Gastroesophageal sphincter (tissue), 4 donors: ENCODE measurements around the gene LSAMP. TPM values are rescaled to one million over a fixed set of nuclear protein-coding genes. Genes with fewer than 3 reads are reported as not detected.
"Not testable (repeated sequence)": the region's sequence is repeated elsewhere in the genome, so short reads cannot be mapped to it uniquely, and the experiment has no call there.

Experiments
- ATAC-seq: fragments of 150-250 bp; one replicate; pipeline ENCODE4 v1.9.1; 2016; ENCODE audit warnings: mild to moderate bottlenecking, moderate library complexity
- H3K27ac ChIP-seq, 4 donors: fragments of 200-600 bp; sonication (generic) in 3 of 4; 1 replicate in 3 of 4; 2 replicates in 1 of 4; pipeline ENCODE4 v1.5.1; 2016 to 2019
- H3K27me3 ChIP-seq: fragments of 200-600 bp; sonication (generic); one replicate; pipeline ENCODE4 v1.5.1; 2019
- H3K36me3 ChIP-seq, 2 donors: fragments of 200-600 bp; sonication (generic); one replicate each; pipeline ENCODE4 v1.5.1; 2019; ENCODE audit warnings: control low read depth in 1 of 2
- H3K4me1 ChIP-seq, 3 donors: fragments of 200-600 bp; sonication (generic); 1 replicate in 2 of 3; 2 replicates in 1 of 3; pipeline ENCODE4 v1.5.1; 2016 to 2019; ENCODE audit warnings: control low read depth in 2 of 3
- H3K4me3 ChIP-seq, 2 donors: fragments of 200-600 bp; sonication (generic); one replicate each; pipeline ENCODE4 v1.5.1; 2019; ENCODE audit warnings: mild to moderate bottlenecking in 1 of 2, moderate library complexity in 1 of 2
- H3K9me3 ChIP-seq, 3 donors: fragments of 200-600 bp; sonication (generic); one replicate each; pipeline ENCODE4 v1.5.1; 2017 to 2019; ENCODE audit warnings: control low read depth in 2 of 3
- EP300 ChIP-seq: sonication (generic); formaldehyde crosslinking; IDR thresholded peaks from one replicate; pipeline ENCODE4 v1.6.1; 2017; ENCODE audit warnings: antibody characterized with exemption, mild to moderate bottlenecking
- POLR2A ChIP-seq, 2 donors: fragments of 450-650 bp; IDR thresholded peaks; one replicate each; pipeline ENCODE4 v1.6.1; 2017; ENCODE audit warnings: antibody characterized with exemption in 2 of 2, mild to moderate bottlenecking in 2 of 2, moderate library complexity in 1 of 2
- POLR2AphosphoS5 ChIP-seq: sonication (generic); formaldehyde crosslinking; IDR thresholded peaks from one replicate; pipeline ENCODE4 v1.6.1; 2017; ENCODE audit warnings: antibody characterized with exemption
- WGBS, 2 donors: methylation state at CpG; one replicate each; pipeline ENCODE4 v1.1.5; 2018; ENCODE audit warnings: low coverage in 1 of 2; 5-methylcytosine and 5-hydroxymethylcytosine counted together
- total RNA-seq, 4 donors: library from RNA; depleted of rRNA; stranded (reverse); fragments of >200 nt; gene quantifications; one replicate each; pipeline ENCODE4 v1.1.0, GENCODE V29; 2016
- TF ChIP-seq, protein P1 (sequence below), 4 experiments: fragments of 200-600 bp in 2 of 4; fragments of 450-650 bp in 2 of 4; sonication (generic) in 1 of 4; IDR thresholded peaks; one replicate each; pipeline ENCODE4 v1.5.1; 2017 to 2019; ENCODE audit warnings: antibody characterized with exemption in 4 of 4, mild to moderate bottlenecking in 2 of 4, moderate library complexity in 2 of 4

The LSAMP gene
- total RNA-seq, 4 donors from 2014 or later, result 1.5 to 9.3 (median 3.6) TPM

DNA sequence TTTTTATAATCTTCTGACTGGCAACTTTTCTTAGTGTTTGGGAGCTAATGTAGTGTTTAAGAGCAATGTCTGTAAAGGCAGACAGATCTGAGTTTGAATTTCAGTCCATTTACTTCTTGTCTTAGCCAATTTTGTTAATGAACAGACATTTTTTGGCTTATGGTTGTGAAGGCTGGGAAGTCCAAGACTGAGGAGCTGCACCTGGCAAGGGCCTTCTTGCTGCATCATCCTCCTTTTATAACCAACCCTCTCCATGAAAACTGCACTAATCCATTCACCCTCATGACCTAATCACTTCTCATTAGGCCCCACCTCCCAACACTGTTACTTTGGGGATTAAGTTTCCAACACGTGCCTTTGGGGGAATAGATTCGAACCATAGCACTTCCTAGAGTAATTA lies 657.5 kb downstream of the LSAMP start:
- H3K4me3 ChIP-seq, result no peak overlapping the region
- H3K4me1 ChIP-seq, result peaks cover 0 to 21% (median 0%) of the 10 kb centered on the region in 3 donors
- ATAC-seq, result no peak
- no peaks in the 10 kb centered on the region for H3K36me3 ChIP-seq
- no peaks in the 10 kb centered on the region for H3K27me3 ChIP-seq
- no peak overlapping the region for H3K27ac ChIP-seq
- H3K9me3 ChIP-seq, result no peaks in the 10 kb centered on the region
- WGBS, 2 donors, result 80 to 100% methylated on average over 1 to 2 of the region's 2 CpGs
- TF ChIP-seq, protein P1, sequence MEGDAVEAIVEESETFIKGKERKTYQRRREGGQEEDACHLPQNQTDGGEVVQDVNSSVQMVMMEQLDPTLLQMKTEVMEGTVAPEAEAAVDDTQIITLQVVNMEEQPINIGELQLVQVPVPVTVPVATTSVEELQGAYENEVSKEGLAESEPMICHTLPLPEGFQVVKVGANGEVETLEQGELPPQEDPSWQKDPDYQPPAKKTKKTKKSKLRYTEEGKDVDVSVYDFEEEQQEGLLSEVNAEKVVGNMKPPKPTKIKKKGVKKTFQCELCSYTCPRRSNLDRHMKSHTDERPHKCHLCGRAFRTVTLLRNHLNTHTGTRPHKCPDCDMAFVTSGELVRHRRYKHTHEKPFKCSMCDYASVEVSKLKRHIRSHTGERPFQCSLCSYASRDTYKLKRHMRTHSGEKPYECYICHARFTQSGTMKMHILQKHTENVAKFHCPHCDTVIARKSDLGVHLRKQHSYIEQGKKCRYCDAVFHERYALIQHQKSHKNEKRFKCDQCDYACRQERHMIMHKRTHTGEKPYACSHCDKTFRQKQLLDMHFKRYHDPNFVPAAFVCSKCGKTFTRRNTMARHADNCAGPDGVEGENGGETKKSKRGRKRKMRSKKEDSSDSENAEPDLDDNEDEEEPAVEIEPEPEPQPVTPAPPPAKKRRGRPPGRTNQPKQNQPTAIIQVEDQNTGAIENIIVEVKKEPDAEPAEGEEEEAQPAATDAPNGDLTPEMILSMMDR (IDR thresholded peaks at IDR 0.05), result no peak
- TF ChIP-seq POLR2A (IDR thresholded peaks at IDR 0.05) (no peak), POLR2AphosphoS5 (no peak), EP300 (no peak)

DNA sequence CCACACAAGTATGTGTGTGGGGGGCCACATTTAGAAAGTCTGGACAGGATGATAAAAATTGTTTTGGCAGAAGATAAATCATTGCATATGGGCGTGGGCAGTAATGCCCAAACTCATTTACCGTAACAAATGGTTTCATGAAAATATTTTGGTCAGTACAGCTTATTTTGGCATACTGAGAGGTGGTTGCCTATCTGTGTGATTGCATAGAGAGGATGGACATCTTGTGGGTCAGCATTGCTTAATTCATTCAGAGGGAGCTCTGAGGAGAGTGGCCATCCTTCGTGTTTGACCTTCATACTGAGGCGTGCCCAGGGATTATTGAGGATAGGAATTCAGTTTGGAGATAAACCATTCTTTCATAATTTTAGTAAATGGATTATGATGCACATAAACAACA lies 659.5 kb downstream of the LSAMP start:
- Histone ChIP-seq H3K27me3 (no peaks in the 10 kb centered on the region), H3K9me3 (no peaks in the 10 kb centered on the region), H3K4me1 (peaks cover 0 to 21% (median 0%) of the 10 kb centered on the region in 3 donors), H3K36me3 (no peaks in the 10 kb centered on the region), H3K4me3 (no peak overlapping the region), H3K27ac (no peak overlapping the region)
- TF ChIP-seq, protein P1 (IDR thresholded peaks at IDR 0.05), result no peak
- no peak for TF ChIP-seq EP300
- TF ChIP-seq POLR2AphosphoS5, result no peak
- TF ChIP-seq POLR2A (IDR thresholded peaks at IDR 0.05), result no peak
- WGBS, 2 donors, result 62 to 100% methylated on average over 1 to 4 of the region's 4 CpGs
- ATAC-seq, result no peak

DNA sequence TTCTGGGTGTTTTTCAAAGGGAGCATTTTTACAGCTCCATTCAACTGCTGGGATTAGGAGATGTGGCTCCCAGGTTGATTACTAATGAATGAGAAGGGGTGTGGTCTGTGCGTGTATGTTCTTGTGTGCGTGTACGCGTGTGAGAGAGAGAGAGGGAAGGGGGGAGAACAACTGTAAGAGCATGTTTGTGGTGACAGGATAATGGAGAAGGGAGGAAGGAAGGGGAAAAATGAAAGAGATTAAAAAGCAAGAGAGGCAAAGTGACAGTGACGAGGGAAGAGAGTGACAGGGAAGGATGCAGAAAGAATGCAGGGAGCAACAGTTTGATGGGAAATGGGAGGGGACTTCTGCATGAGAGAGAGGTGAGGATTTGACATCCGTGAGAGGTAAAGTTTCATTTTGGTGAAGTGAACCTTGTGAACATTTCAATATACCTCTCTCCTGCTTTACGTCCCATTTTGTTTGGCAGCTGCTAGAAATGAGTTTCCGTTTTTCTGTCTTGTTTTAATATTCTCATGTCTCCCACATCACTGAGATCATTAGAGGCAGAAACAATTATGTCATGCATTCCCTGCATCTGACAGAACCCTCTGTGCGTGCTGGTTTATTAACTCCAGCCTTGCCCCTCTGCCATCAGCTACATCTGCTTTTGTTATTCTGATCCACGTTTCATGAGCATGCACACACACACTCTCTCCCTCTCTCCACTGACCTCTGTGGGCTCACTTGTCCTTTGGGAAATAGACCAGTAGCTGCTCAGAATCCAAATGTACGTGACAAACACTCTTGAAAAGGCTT lies 660.3 kb downstream of the LSAMP start:
- Histone ChIP-seq H3K9me3 (no peaks in the 10 kb centered on the region), H3K4me3 (peak overlapping the region; percentile 51 to 84), H3K4me1 (peaks cover 0 to 21% (median 0%) of the 10 kb centered on the region in 3 donors), H3K27ac (peak overlapping the region in 3 of 4 donors; percentile 94 to 95 (median 95)), H3K36me3 (no peaks in the 10 kb centered on the region), H3K27me3 (no peaks in the 10 kb centered on the region)
- no peak for ATAC-seq
- no peak for TF ChIP-seq EP300
- TF ChIP-seq POLR2AphosphoS5, result no peak
- TF ChIP-seq, protein P1 (IDR thresholded peaks at IDR 0.05), result no peak
- TF ChIP-seq POLR2A (IDR thresholded peaks at IDR 0.05), result no peak
- WGBS, 2 donors, result 2 to 4% methylated on average over 5 to 11 of the region's 11 CpGs

DNA sequence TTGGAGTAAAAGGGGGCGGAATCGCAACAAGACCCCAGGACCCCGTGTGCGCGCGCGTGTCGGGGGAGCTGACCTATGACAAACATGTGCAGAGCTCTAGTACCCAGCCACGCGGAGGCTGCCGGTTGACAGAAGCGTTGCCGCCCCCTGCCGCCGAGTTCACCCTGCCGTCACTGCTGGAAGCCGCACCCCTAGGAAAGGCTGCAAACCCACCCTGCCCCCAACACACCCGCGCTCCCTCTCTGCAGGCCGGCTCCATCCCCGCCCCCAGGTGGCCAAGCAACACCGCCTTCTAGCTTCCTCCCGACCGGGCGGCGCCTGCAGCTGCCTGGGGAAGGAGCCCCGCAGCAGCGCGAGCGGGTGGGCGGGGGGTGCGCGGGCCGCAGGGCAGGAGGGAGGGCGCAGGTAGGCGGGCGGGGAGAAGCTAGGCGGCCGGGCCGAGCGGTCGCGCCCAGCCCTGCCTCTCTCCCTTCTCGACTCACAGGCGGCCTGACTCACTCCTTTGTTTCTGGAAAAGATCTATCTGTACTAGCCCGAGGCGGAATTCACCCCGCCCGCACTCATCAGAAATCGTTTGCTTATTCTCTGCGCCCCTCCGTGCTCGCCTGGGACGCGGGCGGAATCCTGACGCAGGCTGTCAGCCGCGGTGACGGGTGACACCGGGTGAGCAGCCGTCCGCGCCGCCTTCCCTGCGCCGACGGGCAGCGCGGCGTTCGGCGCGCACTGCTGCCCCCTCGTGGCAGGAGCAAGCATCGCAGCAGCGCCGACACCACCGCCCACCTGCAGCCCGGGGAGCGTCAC lies 661.1 kb downstream of the LSAMP start:
- WGBS, 2 donors, result 0% methylated on average over 7 to 8 of the region's 81 CpGs
- Histone ChIP-seq H3K4me3 (peak overlapping the region; percentile 51 to 84), H3K36me3 (no peaks in the 10 kb centered on the region), H3K4me1 (peaks cover 0 to 21% (median 0%) of the 10 kb centered on the region in 3 donors), H3K9me3 (no peaks in the 10 kb centered on the region), H3K27ac (peak overlapping the region; percentile 51 to 95 (median 94)), H3K27me3 (no peaks in the 10 kb centered on the region)
- ATAC-seq, result peak; percentile 93
- TF ChIP-seq EP300, result no peak
- TF ChIP-seq, protein P1 (IDR thresholded peaks at IDR 0.05), result peak; percentile 89 to 97 (median 95)
- peak; percentile 74 for TF ChIP-seq POLR2AphosphoS5
- peak; percentile 35 to 58 for TF ChIP-seq POLR2A (IDR thresholded peaks at IDR 0.05)

DNA sequence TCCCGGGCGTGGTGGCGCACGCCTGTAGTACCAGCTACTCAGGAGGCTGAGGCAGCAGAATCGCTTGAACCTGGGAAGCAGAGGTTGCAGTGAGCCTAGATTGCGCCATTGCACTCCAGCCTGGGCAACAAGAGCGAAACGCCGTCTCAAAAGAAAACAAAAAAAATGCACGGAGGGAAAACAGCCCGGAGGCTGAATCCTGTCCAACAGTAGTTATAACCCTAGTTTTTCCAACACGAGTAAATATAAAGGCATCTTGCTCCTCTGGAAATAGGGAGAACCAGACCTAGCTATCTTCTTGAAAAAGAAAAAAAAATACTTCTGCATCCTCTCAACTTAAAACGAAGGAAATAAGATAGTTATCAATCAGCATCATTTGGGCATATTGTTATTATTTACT lies 661.9 kb downstream of the LSAMP start:
- H3K4me3 ChIP-seq, result peak overlapping the region in 1 of 2 donors; percentile 84
- peak overlapping the region in 3 of 4 donors; percentile 94 to 95 (median 95) for H3K27ac ChIP-seq

More for the DNA sequence above, 661.9 kb downstream of the LSAMP start:
- not testable (repeated sequence) for H3K9me3 ChIP-seq, H3K36me3 ChIP-seq, H3K27me3 ChIP-seq, ATAC-seq
- H3K4me1 ChIP-seq, result peaks cover 0 to 21% (median 0%) of the 10 kb centered on the region in 3 donors
- WGBS, 2 donors, result 31 to 40% methylated on average over 6 to 7 of the region's 13 CpGs
